Caco-2 (cell line): ENCODE data around the gene PEA15. TPM values are rescaled to one million over a fixed set of nuclear protein-coding genes. Genes with fewer than 3 reads are reported as not detected.

Experiments
- BruUV-seq: library from RNA; stranded (reverse); fragments of 400-500 nt; replicated peaks from 2 replicates; lab custom pipeline; 2021; lab: Mats Ljungman, UMichigan
- CTCF ChIA-PET: fragments of 300-600 bp; sonication (Branson Sonifier 250); formaldehyde crosslinking; loops from one replicate; lab custom pipeline; 2022; ENCODE audit warnings: antibody characterized with exemption; lab: Charles Lee
- POLR2A ChIA-PET: fragments of 300-600 bp; sonication (Branson Sonifier 250); formaldehyde crosslinking; loops from one replicate; lab custom pipeline; 2022; ENCODE audit warnings: antibody characterized with exemption; lab: Charles Lee
- DNase-seq, 2 experiments: peaks; one replicate each; pipeline versions ENCODE4 v3.0.0 to v3.0.0-alpha.2; 2020 to 2022
- H3K27me3 ChIP-seq: replicated peaks from 2 replicates; pipeline ENCODE4 v1.6.0; 2011; ENCODE audit warnings: low read length; ENCODE audit not compliant: control insufficient read depth, insufficient read depth
- H3K36me3 ChIP-seq: 2 replicates; pipeline ENCODE4 v1.5.1; 2011; ENCODE audit warnings: low read length; ENCODE audit not compliant: control insufficient read depth, insufficient read depth
- H3K4me1 ChIP-seq: fragments of 250-450 bp; sonication (Bioruptor Pico); 2 replicates; pipeline ENCODE4 v1.5.1; 2020; ENCODE audit warnings: mild to moderate bottlenecking
- H3K4me3 ChIP-seq: 2 replicates; pipeline ENCODE4 v1.5.1; 2011; ENCODE audit warnings: low read depth, mild to moderate bottlenecking, control low read depth, low read length
- H3K9me3 ChIP-seq: fragments of 250-450 bp; sonication (Bioruptor Pico); 2 replicates; pipeline ENCODE4 v1.5.1; 2020; ENCODE audit warnings: mild to moderate bottlenecking, moderate library complexity
- H3K27ac Mint-ChIP-seq: one replicate; pipeline ENCODE4 v1.8.0; 2022; ENCODE audit warnings: mixed read lengths; ENCODE audit not compliant: unreplicated experiment
- H3K27me3 Mint-ChIP-seq: one replicate; pipeline ENCODE4 v1.8.0; 2022; ENCODE audit warnings: mixed read lengths; ENCODE audit not compliant: insufficient read depth, unreplicated experiment
- H3K36me3 Mint-ChIP-seq: one replicate; pipeline ENCODE4 v1.8.0; 2022; ENCODE audit warnings: mild to moderate bottlenecking, mixed read lengths; ENCODE audit not compliant: insufficient read depth, unreplicated experiment
- H3K4me1 Mint-ChIP-seq: one replicate; pipeline ENCODE4 v1.8.0; 2022; ENCODE audit warnings: low read depth, mixed read lengths; ENCODE audit not compliant: unreplicated experiment
- H3K4me3 Mint-ChIP-seq: one replicate; pipeline ENCODE4 v1.8.0; 2022; ENCODE audit warnings: mild to moderate bottlenecking, moderate library complexity, mixed read lengths; ENCODE audit not compliant: unreplicated experiment
- H3K9me3 Mint-ChIP-seq: one replicate; pipeline ENCODE4 v1.8.0; 2022; ENCODE audit warnings: mixed read lengths; ENCODE audit not compliant: unreplicated experiment
- intact Hi-C: fragments of 100-400 bp; cut with micrococcal nuclease; formaldehyde crosslinking; loops from one replicate; pipeline ENCODE4 v1.10.0; 2022; ENCODE audit not compliant: unreplicated experiment
- total RNA-seq: library from RNA; stranded (reverse); gene quantifications from 2 replicates; pipeline ENCODE4 v1.2.3, GENCODE V29; 2022
- TF ChIP-seq, protein P1 (sequence below), 2 experiments: fragments of 200-600 bp in 1 of 2; IDR thresholded peaks; 1 replicate in 1 of 2; 2 replicates in 1 of 2; pipeline versions ENCODE4 v1.5.1 to v1.8.0; 2011 to 2022; ENCODE audit warnings: antibody characterized with exemption in 1 of 2, control low read depth in 1 of 2, inconsistent platforms in 1 of 2, low read depth in 1 of 2, low read length in 1 of 2, mild to moderate bottlenecking in 1 of 2, moderate library complexity in 1 of 2; ENCODE audit not compliant: insufficient read depth in 1 of 2, severe bottlenecking in 1 of 2, unreplicated experiment in 1 of 2

Gene PEA15
- total RNA-seq, 1 experiment from 2014 or later, result 85.1 TPM

GRCh38 chr1:160238408-160238807 is 33.2 kb downstream of the PEA15 start:
- Mint-ChIP-seq H3K9me3 (no peaks in the 10 kb centered on the region), H3K27ac (no peak overlapping the region), H3K36me3 (peaks cover 51% of the 10 kb centered on the region), H3K4me3 (no peak overlapping the region), H3K27me3 (no peaks in the 10 kb centered on the region), H3K4me1 (no peaks in the 10 kb centered on the region)
- H3K36me3 ChIP-seq, result no peaks in the 10 kb centered on the region; the same call in 1 of the 2 replicates
- intact Hi-C loops, result no loop called here
- no peaks in the 10 kb centered on the region for H3K9me3 ChIP-seq
- ChIA-PET POLR2A (interaction anchor here (0.5 kb wide), 1 partner anchor 11 kb away, joined by 3 read pairs; no protein-coding TSS in a partner anchor), CTCF (no interaction called here)
- H3K4me1 ChIP-seq, result no peaks in the 10 kb centered on the region
- H3K27me3 ChIP-seq, result no peaks in the 10 kb centered on the region
- TF ChIP-seq, protein P1, sequence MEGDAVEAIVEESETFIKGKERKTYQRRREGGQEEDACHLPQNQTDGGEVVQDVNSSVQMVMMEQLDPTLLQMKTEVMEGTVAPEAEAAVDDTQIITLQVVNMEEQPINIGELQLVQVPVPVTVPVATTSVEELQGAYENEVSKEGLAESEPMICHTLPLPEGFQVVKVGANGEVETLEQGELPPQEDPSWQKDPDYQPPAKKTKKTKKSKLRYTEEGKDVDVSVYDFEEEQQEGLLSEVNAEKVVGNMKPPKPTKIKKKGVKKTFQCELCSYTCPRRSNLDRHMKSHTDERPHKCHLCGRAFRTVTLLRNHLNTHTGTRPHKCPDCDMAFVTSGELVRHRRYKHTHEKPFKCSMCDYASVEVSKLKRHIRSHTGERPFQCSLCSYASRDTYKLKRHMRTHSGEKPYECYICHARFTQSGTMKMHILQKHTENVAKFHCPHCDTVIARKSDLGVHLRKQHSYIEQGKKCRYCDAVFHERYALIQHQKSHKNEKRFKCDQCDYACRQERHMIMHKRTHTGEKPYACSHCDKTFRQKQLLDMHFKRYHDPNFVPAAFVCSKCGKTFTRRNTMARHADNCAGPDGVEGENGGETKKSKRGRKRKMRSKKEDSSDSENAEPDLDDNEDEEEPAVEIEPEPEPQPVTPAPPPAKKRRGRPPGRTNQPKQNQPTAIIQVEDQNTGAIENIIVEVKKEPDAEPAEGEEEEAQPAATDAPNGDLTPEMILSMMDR (IDR thresholded peaks at IDR 0.05; ENCODE audit: insufficient read depth in 1 of 2, low read depth in 1 of 2, low read length in 1 of 2, severe bottlenecking in 1 of 2, unreplicated experiment in 1 of 2), result no peak
- BruUV-seq, result no TSS peak
- DNase-seq, result no peak
- H3K4me3 ChIP-seq, result no peak overlapping the region

DNA sequence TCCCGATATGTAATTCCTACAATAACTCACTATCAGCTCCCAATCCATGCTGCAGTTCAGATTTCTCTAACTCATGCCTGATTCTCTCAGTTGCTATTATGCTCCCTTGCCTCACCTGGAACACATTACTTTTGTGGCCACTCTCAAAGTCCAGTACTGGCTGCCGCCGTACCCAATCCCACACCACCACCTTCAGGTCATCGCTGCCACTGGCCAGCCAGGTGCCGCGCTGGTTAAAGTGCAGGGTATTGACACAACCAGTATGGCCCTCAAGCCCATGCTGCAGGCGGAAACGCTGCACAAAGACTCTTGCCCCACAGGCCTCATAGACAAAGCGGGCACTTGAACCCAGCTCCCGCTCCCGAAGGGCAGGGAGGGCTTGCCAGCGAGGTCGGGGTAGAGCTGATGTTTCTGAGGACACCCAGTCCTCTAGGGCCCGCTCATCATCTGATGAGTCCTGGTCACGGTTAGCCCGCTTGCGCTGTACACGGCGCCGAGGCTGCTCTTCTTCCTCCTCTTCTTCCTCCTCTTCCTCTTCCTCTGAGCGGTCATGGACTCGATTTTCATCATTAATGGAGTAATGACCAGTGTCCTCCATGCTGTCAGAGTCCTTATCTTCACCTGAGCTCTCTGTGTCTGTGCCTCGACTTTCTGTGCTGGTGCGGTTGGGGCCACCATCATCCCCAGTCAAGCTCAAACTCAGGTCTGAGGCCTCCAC is 34.6 kb downstream of the PEA15 start:
- TF ChIP-seq, protein P1 (IDR thresholded peaks at IDR 0.05; ENCODE audit: insufficient read depth in 1 of 2, low read depth in 1 of 2, low read length in 1 of 2, severe bottlenecking in 1 of 2, unreplicated experiment in 1 of 2), result no peak
- Mint-ChIP-seq H3K27ac (no peak overlapping the region), H3K4me1 (no peaks in the 10 kb centered on the region), H3K9me3 (no peaks in the 10 kb centered on the region), H3K4me3 (no peak overlapping the region), H3K36me3 (peaks cover 49% of the 10 kb centered on the region), H3K27me3 (no peaks in the 10 kb centered on the region)
- Histone ChIP-seq H3K36me3 (no peaks in the 10 kb centered on the region; the same call in 1 of the 2 replicates), H3K4me1 (no peaks in the 10 kb centered on the region), H3K4me3 (no peak overlapping the region), H3K9me3 (no peaks in the 10 kb centered on the region), H3K27me3 (no peaks in the 10 kb centered on the region)
- TSS peak; percentile 34 for BruUV-seq
- POLR2A ChIA-PET, result no interaction called here
- intact Hi-C loops, result no loop called here
- DNase-seq, result no peak
- CTCF ChIA-PET, result interaction anchor here (0.6 kb wide), 1 partner anchor 46 kb away, joined by 3 read pairs; no protein-coding TSS in a partner anchor

DNA sequence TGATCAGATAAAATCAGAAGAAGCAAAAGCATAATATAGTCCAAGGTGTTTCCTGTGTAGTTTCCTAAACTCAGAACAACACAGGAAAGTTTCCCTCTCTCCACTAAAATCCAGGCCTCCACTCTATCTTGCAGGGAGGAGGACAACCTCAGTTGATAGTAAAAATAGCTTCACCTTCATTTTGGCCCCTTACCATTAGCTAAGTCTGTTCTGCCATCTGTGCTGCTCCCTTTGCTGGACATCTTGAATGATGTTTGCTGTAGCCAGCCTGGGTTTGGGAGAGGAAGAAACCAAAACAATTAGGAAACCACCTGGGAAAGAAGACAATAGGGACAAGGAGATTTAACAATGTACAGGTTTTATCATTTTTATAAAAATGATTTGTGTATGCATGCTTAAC is 38.6 kb downstream of the PEA15 start:
- H3K4me1 Mint-ChIP-seq, result no peaks in the 10 kb centered on the region
- no peak overlapping the region for H3K27ac Mint-ChIP-seq
- no peak for DNase-seq
- Histone ChIP-seq H3K9me3 (no peaks in the 10 kb centered on the region), H3K4me3 (no peak overlapping the region), H3K4me1 (no peaks in the 10 kb centered on the region), H3K36me3 (no peaks in the 10 kb centered on the region), H3K27me3 (no peaks in the 10 kb centered on the region)
- H3K36me3 Mint-ChIP-seq, result peaks cover 35% of the 10 kb centered on the region
- ChIA-PET POLR2A (interaction anchor here (0.8 kb wide), 1 partner anchor 17 kb away, joined by 3 read pairs; no protein-coding TSS in a partner anchor), CTCF (interaction anchor here (1.3 kb wide), 1 partner anchor 50 kb away, joined by 3 read pairs; no protein-coding TSS in a partner anchor)
- BruUV-seq, result no TSS peak
- H3K9me3 Mint-ChIP-seq, result no peaks in the 10 kb centered on the region
- no peak overlapping the region for H3K4me3 Mint-ChIP-seq
- no peaks in the 10 kb centered on the region for H3K27me3 Mint-ChIP-seq
- intact Hi-C loops, result no loop called here
- TF ChIP-seq, protein P1 (IDR thresholded peaks at IDR 0.05; ENCODE audit: insufficient read depth in 1 of 2, low read depth in 1 of 2, low read length in 1 of 2, severe bottlenecking in 1 of 2, unreplicated experiment in 1 of 2), result no peak
